PC-9 (cell line): Measurements from ENCODE around the gene PXDN. TPM values are rescaled to one million over a fixed set of nuclear protein-coding genes. Genes with fewer than 3 reads are reported as not detected.

ENCODE experiments used
- BruUV-seq: library from RNA; stranded (reverse); fragments of 400-500 nt; replicated peaks from 2 replicates; lab custom pipeline; 2021; lab: Mats Ljungman, UMichigan
- CTCF ChIA-PET: fragments of 300-600 bp; sonication (Branson Sonifier 250); formaldehyde crosslinking; loops from one replicate; lab custom pipeline; 2022; ENCODE audit warnings: antibody characterized with exemption; lab: Charles Lee
- POLR2A ChIA-PET: fragments of 300-600 bp; sonication (Branson Sonifier 250); formaldehyde crosslinking; loops from one replicate; lab custom pipeline; 2022; ENCODE audit warnings: antibody characterized with exemption; ENCODE audit not compliant: unreplicated experiment; lab: Charles Lee
- DNase-seq, 2 experiments: peaks; one replicate each; pipeline versions ENCODE4 v3.0.0 to v3.0.0-alpha.2; 2015 to 2022; ENCODE audit warnings: mixed read lengths in 1 of 2
- H2AFZ ChIP-seq: fragments of 200-600 bp; sonication (generic); 2 replicates; pipeline ENCODE4 v1.8.1; 2017; ENCODE audit warnings: antibody characterized with exemption
- H3F3A ChIP-seq: fragments of 200-600 bp; sonication (generic); 2 replicates; pipeline ENCODE4 v1.8.1; 2017; ENCODE audit warnings: antibody characterized with exemption, mild to moderate bottlenecking, low read depth; ENCODE audit not compliant: insufficient read depth
- H3K27ac ChIP-seq: fragments of 200-600 bp; sonication (generic); 2 replicates; pipeline ENCODE4 v1.6.1; 2016; ENCODE audit warnings: mixed run types
- H3K27me3 ChIP-seq: fragments of 200-600 bp; sonication (generic); 2 replicates; pipeline ENCODE4 v1.6.1; 2016; ENCODE audit warnings: low read depth, mixed run types; ENCODE audit not compliant: insufficient read depth
- H3K36me3 ChIP-seq: fragments of 200-600 bp; sonication (generic); 2 replicates; pipeline ENCODE4 v1.6.1; 2016; ENCODE audit warnings: low read depth, mixed run types
- H3K4me1 ChIP-seq: fragments of 200-600 bp; sonication (generic); replicated peaks from 2 replicates; pipeline ENCODE4 v1.6.1; 2016; ENCODE audit warnings: mixed run types; ENCODE audit not compliant: insufficient read depth
- H3K4me2 ChIP-seq: fragments of 200-600 bp; sonication (generic); 2 replicates; pipeline ENCODE4 v1.6.1; 2017; ENCODE audit warnings: mixed run types
- H3K4me3 ChIP-seq: fragments of 200-600 bp; sonication (generic); 2 replicates; pipeline ENCODE4 v1.6.1; 2016; ENCODE audit warnings: mixed run types
- H3K79me2 ChIP-seq: fragments of 200-600 bp; sonication (generic); 2 replicates; pipeline ENCODE4 v1.6.1; 2017; ENCODE audit warnings: low read depth, mixed run types
- H3K9me2 ChIP-seq: fragments of 200-600 bp; sonication (generic); 2 replicates; pipeline ENCODE4 v1.8.1; 2017; ENCODE audit warnings: mild to moderate bottlenecking; ENCODE audit not compliant: insufficient read depth
- H3K9me3 ChIP-seq: fragments of 200-600 bp; sonication (generic); 2 replicates; pipeline ENCODE4 v1.8.1; 2016; ENCODE audit warnings: low read depth; ENCODE audit not compliant: insufficient read depth
- H4K20me1 ChIP-seq: fragments of 200-600 bp; sonication (generic); 2 replicates; pipeline ENCODE4 v1.8.1; 2017; ENCODE audit not compliant: insufficient read depth
- EZH2 ChIP-seq: fragments of 200-600 bp; sonication (generic); IDR thresholded peaks from 2 replicates; pipeline ENCODE4 v1.8.0; 2017; ENCODE audit warnings: antibody characterized with exemption, low read depth
- intact Hi-C: fragments of 100-400 bp; cut with micrococcal nuclease; formaldehyde crosslinking; loops from one replicate; pipeline ENCODE4 v1.10.0; 2022; ENCODE audit not compliant: unreplicated experiment
- total RNA-seq: library from RNA; stranded (reverse); gene quantifications from 2 replicates; pipeline ENCODE4 v1.2.3, GENCODE V29; 2021
- TF ChIP-seq, protein P1 (sequence below): fragments of 200-600 bp; sonication (generic); conservative IDR thresholded peaks from 2 replicates; pipeline ENCODE4 v1.6.1; 2017; ENCODE audit warnings: mixed run types, antibody characterized with exemption, mild to moderate bottlenecking, moderate library complexity

The PXDN gene
- total RNA-seq, 1 experiment from 2014 or later: 91.1 TPM

- CTCF ChIA-PET: no interaction called here
- no peak for TF ChIP-seq EZH2
- TF ChIP-seq, protein P1, sequence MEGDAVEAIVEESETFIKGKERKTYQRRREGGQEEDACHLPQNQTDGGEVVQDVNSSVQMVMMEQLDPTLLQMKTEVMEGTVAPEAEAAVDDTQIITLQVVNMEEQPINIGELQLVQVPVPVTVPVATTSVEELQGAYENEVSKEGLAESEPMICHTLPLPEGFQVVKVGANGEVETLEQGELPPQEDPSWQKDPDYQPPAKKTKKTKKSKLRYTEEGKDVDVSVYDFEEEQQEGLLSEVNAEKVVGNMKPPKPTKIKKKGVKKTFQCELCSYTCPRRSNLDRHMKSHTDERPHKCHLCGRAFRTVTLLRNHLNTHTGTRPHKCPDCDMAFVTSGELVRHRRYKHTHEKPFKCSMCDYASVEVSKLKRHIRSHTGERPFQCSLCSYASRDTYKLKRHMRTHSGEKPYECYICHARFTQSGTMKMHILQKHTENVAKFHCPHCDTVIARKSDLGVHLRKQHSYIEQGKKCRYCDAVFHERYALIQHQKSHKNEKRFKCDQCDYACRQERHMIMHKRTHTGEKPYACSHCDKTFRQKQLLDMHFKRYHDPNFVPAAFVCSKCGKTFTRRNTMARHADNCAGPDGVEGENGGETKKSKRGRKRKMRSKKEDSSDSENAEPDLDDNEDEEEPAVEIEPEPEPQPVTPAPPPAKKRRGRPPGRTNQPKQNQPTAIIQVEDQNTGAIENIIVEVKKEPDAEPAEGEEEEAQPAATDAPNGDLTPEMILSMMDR: no peak
- Histone ChIP-seq H3K27me3 (peaks cover 12% of the 10 kb centered on the region; the same call in 1 of the 2 replicates), H3K79me2 (peaks cover 65% of the 10 kb centered on the region), H3K27ac (peak overlapping the region; percentile 97), H3K36me3 (no peaks in the 10 kb centered on the region), H2AFZ (no peak overlapping the region), H3K9me2 (no peaks in the 10 kb centered on the region), H3F3A (peaks cover 40% of the 10 kb centered on the region), H4K20me1 (no peaks in the 10 kb centered on the region), H3K4me2 (peak overlapping the region; percentile 69), H3K4me3 (no peak overlapping the region), H3K9me3 (no peaks in the 10 kb centered on the region), H3K4me1 (peaks cover 52% of the 10 kb centered on the region)
- no TSS peak for BruUV-seq
- POLR2A ChIA-PET: no interaction called here
- DNase-seq: peak in 1 of 2 experiments; percentile 33
- intact Hi-C loops: no loop called here
Measured at GRCh38 chr2:1728821-1729220, 15.5 kb downstream of the PXDN start.

- Histone ChIP-seq H3K9me3 (no peaks in the 10 kb centered on the region), H3K27me3 (peaks cover 12% of the 10 kb centered on the region; the same call in 1 of the 2 replicates), H3F3A (peaks cover 47% of the 10 kb centered on the region), H3K4me1 (peaks cover 57% of the 10 kb centered on the region), H3K27ac (no peak overlapping the region), H3K36me3 (no peaks in the 10 kb centered on the region), H3K9me2 (no peaks in the 10 kb centered on the region), H4K20me1 (no peaks in the 10 kb centered on the region), H3K4me3 (no peak overlapping the region), H3K4me2 (no peak overlapping the region), H2AFZ (no peak overlapping the region), H3K79me2 (peaks cover 66% of the 10 kb centered on the region)
- TF ChIP-seq, protein P1: no peak
- TF ChIP-seq EZH2: no peak
- POLR2A ChIA-PET: no interaction called here
- peak in 1 of 2 experiments; percentile 16 for DNase-seq
- CTCF ChIA-PET: no interaction called here
- intact Hi-C loops: no loop called here
- no TSS peak for BruUV-seq
Measured at GRCh38 chr2:1727796-1728474, 16.4 kb downstream of the PXDN start.

- peaks cover 57% of the 10 kb centered on the region for H3K4me1 ChIP-seq
- ChIA-PET POLR2A (no interaction called here), CTCF (no interaction called here)
- peak in 1 of 2 experiments; percentile 23 for DNase-seq
- BruUV-seq: no TSS peak
- H3K27ac ChIP-seq: no peak overlapping the region
- H3K27me3 ChIP-seq: peaks cover 12% of the 10 kb centered on the region; the same call in 1 of the 2 replicates
- no peaks in the 10 kb centered on the region for H3K9me3 ChIP-seq
- TF ChIP-seq EZH2: no peak
- TF ChIP-seq, protein P1: no peak
- peaks cover 63% of the 10 kb centered on the region for H3K79me2 ChIP-seq
- peaks cover 47% of the 10 kb centered on the region for H3F3A ChIP-seq
- intact Hi-C loops: no loop called here
- H2AFZ ChIP-seq: no peak overlapping the region
- H3K9me2 ChIP-seq: no peaks in the 10 kb centered on the region
- no peak overlapping the region for H3K4me2 ChIP-seq
- H3K4me3 ChIP-seq: no peak overlapping the region
- H3K36me3 ChIP-seq: no peaks in the 10 kb centered on the region
- H4K20me1 ChIP-seq: no peaks in the 10 kb centered on the region
Measured at GRCh38 chr2:1727101-1727771, 17.1 kb downstream of the PXDN start.
